ENCODE measurements around the gene HDAC1. TPM values are rescaled to one million over a fixed set of nuclear protein-coding genes. Genes with fewer than 3 reads are reported as not detected.
A peak's percentile ranks its signal among the peaks of the same experiment; 100 is the strongest.
"Not testable (repeated sequence)": the region's sequence is repeated elsewhere in the genome, so short reads cannot be mapped to it uniquely, and the experiment has no call there.

HDAC1 gene
- total RNA-seq, 3 donors from 2014 or later = 168 to 177 (median 173) TPM

DNA sequence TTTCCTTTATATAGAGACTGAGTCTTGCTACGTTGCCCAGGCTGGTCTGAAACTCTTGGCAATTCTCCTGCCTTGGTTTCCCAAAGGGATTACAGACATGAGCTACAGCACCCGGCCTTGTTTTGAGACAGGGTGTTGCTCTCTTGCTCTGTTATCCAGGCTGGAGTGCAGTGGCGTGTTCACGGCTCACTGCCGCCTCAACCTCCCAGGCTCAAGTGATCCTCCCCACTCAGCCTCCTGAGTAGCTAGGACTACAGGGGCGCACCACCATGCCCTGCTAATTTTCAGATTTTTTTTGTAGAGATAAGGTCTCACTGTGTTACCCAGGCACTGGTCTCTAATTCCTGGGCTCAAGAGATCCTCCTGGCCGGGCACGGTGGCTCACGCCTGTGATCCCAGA lies 26.0 kb upstream of the HDAC1 start:
- Mint-ChIP-seq H3K27me3 (ENCODE audit: low read depth) (no peaks in the 10 kb centered on the region), H3K4me1 (ENCODE audit: low read depth) (peaks cover 43% of the 10 kb centered on the region), H3K4me3 (no peak overlapping the region), H3K36me3 (ENCODE audit: insufficient read depth) (peaks cover 6% of the 10 kb centered on the region), H3K9me3 (no peaks in the 10 kb centered on the region)
- ATAC-seq (no peak), DNase-seq (no peak)

DNA sequence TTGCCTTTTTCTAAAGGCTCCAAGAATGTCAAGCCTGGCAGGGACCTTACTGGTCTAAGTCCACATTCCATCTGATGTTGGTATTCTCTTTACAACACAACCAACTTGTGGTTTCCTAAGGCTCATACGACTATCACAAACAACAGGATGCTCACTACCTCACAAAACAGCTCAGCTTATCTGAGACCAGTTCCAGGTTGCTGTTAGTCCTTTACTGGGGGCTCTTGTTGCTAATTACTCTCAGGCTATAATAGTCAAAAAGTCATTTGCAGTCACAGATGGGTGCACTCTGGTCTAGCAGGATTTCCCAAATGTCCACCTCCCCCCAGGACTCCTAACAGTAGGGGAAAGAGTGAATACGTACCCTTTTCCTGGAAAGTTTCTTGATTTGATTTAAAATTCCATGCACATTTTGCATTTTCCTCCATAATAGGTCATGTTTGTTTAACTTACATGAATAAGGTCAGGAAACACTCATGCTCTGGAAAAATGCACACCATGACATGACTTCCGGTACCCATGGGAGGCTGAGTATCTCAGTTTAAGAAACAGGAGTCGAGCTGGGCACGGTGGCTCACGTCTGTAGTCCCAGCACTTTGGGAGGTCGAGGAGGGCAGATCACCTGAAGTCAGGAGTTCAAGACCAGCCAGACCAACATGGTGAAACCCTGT lies 24.8 kb upstream of the HDAC1 start:
- DNase-seq = no peak
- H3K9me3 Mint-ChIP-seq = no peaks in the 10 kb centered on the region
- peak; percentile 24 to 34 for ATAC-seq

DNA sequence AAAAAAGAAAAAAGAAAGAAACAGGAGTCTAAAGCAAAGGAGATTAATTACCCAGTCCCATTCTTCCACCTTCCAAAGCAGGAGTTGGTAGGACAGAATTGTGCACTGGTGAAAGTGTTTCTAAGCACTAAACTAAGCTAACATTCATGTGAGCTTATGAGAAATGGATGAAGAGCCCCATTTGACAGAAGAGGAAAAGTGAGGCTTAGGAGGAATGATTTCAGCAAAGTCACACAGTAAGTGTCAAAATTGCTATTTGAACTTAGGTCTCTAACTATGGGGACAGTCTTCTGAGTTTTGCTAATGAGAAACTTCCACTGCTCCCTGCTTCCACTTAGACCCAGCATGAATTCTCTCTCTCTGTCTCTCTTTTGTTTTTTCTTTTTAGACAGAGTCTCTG lies 22.1 kb upstream of the HDAC1 start:
- H3K4me3 Mint-ChIP-seq = no peak overlapping the region
- H3K4me1 Mint-ChIP-seq (ENCODE audit: low read depth) = peaks cover 64% of the 10 kb centered on the region
- peaks cover 13% of the 10 kb centered on the region for H3K36me3 Mint-ChIP-seq (ENCODE audit: insufficient read depth)
- H3K9me3 Mint-ChIP-seq = no peaks in the 10 kb centered on the region
- ATAC-seq = no peak
- DNase-seq = no peak
- no peaks in the 10 kb centered on the region for H3K27me3 Mint-ChIP-seq (ENCODE audit: low read depth)

More for the DNA sequence above, 24.8 kb upstream of the HDAC1 start:
- Mint-ChIP-seq H3K36me3 (ENCODE audit: insufficient read depth) (peaks cover 6% of the 10 kb centered on the region), H3K4me1 (ENCODE audit: low read depth) (peaks cover 55% of the 10 kb centered on the region), H3K27me3 (ENCODE audit: low read depth) (no peaks in the 10 kb centered on the region), H3K4me3 (peak overlapping the region; percentile 63)

DNA sequence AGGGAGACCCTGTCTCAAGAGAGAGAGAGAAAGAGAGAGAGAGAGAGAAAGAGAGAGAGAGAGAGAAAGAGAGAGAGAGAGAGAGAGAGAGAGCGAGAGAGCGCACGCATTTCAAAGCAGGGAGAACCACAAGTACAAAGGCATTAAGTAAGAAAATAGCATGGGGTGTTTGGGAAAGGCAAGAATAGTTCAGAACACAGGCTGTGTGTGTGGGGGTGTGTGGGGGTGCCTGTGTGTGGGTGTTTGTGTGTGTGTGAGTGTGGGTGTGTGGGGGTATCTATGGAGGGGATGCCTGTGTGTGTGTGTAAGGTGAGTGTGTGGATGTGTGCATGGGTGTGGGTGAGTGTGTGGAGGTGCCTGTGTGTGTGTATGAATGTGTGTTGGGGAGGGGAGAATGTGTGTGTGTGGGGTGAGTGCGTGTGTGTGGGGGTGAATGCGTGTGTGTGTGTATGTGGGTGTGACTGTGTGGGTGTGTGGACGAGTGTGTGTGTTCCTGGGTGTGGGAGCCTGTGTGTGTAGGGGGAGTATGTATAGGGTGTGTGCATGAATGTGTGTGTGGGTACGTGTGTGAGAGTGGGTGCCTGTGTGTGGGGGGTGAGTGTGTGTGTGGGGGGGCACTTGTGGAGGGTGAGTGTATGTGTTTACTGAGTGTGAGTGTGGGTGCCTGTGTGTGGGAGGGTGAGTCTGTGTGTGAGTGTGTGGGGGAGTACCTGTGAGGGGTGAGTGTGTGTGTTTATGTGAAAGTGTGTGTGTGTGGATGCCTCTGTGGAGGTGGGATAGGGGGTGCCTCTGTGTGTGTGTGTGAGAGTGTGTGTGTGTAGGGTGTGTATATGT lies 19.1 kb upstream of the HDAC1 start:
- Mint-ChIP-seq H3K27me3 (ENCODE audit: low read depth) (no peaks in the 10 kb centered on the region), H3K36me3 (ENCODE audit: insufficient read depth) (peaks cover 11% of the 10 kb centered on the region), H3K9me3 (no peaks in the 10 kb centered on the region), H3K4me1 (ENCODE audit: low read depth) (peaks cover 55% of the 10 kb centered on the region), H3K4me3 (peak overlapping the region; percentile 67)
- peak; percentile 16 to 38 for ATAC-seq
- DNase-seq = peak; percentile 41

DNA sequence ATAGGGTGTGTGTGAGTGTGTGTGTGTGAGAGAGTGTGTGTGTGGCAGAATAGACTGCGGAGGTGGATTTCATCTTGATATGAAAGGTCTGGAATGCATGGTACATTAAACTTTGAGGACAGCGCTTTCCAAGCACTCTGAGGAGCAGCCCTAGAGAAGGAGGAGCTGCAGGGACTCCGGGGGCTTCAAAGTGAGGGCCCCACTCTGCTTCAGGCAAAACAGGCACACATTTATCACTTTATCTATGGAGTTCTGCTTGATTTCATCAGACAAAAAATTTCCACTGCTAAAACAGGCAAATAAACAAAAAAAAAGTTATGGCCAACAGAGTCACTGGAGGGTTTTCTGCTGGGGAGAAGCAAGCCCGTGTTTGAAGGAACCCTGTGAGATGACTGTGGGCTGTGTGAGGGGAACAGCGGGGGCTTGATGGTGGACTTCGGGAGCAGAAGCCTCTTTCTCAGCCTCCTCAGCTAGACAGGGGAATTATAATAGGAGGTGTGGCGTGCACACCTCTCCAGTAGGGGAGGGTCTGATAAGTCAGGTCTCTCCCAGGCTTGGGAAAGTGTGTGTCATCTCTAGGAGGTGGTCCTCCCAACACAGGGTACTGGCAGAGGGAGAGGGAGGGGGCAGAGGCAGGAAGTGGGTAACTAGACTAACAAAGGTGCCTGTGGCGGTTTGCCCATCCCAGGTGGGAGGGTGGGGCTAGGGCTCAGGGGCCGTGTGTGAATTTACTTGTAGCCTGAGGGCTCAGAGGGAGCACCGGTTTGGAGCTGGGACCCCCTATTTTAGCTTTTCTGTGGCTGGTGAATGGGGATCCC lies 18.3 kb upstream of the HDAC1 start:
- no peaks in the 10 kb centered on the region for H3K9me3 Mint-ChIP-seq
- ATAC-seq (peak; percentile 85 to 90), DNase-seq (peak; percentile 84)
- peaks cover 55% of the 10 kb centered on the region for H3K4me1 Mint-ChIP-seq (ENCODE audit: low read depth)
- peak overlapping the region; percentile 67 for H3K4me3 Mint-ChIP-seq
- peaks cover 13% of the 10 kb centered on the region for H3K36me3 Mint-ChIP-seq (ENCODE audit: insufficient read depth)
- H3K27me3 Mint-ChIP-seq (ENCODE audit: low read depth) = no peaks in the 10 kb centered on the region

DNA sequence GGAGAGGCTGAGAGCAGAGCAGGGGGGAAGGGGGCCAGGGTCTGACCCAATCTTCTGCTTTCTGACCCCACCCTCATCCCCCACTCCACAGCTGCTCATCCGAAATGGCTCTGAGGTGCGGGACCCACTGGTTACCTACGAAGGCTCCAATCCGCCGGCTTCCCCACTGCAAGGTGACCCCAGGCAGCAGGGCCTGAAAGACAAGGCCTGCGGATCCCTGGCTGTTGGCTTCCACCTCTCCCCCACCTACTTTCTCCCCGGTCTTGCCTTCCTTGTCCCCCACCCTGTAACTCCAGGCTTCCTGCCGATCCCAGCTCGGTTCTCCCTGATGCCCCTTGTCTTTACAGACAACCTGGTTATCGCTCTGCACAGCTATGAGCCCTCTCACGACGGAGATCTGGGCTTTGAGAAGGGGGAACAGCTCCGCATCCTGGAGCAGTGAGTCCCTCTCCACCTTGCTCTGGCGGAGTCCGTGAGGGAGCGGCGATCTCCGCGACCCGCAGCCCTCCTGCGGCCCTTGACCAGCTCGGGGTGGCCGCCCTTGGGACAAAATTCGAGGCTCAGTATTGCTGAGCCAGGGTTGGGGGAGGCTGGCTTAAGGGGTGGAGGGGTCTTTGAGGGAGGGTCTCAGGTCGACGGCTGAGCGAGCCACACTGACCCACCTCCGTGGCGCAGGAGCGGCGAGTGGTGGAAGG lies 17.1 kb upstream of the HDAC1 start:
- H3K27me3 Mint-ChIP-seq (ENCODE audit: low read depth) = no peaks in the 10 kb centered on the region
- H3K9me3 Mint-ChIP-seq = no peaks in the 10 kb centered on the region
- peak overlapping the region; percentile 38 for H3K4me3 Mint-ChIP-seq
- H3K36me3 Mint-ChIP-seq (ENCODE audit: insufficient read depth) = peaks cover 25% of the 10 kb centered on the region
- peaks cover 48% of the 10 kb centered on the region for H3K4me1 Mint-ChIP-seq (ENCODE audit: low read depth)
- DNase-seq = no peak
- ATAC-seq = no peak

DNA sequence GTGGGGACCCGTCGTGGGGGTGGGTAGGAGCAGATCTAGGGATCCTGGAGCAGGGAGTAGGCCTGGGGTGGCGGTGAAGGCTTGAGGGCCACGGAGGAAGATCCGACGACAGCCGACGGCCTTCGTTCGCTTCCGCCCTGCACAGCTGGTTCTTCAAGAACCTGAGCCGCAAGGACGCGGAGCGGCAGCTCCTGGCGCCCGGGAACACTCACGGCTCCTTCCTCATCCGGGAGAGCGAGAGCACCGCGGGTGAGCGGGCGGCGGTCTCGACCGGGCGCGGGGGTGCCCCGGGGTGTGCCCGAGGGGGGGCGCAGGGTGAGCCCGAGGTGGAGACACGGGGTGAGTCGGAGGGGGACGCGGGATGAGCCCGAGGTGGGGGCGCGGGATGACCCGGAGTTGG lies 16.5 kb upstream of the HDAC1 start:
- Mint-ChIP-seq H3K4me3 (no peak overlapping the region), H3K4me1 (ENCODE audit: low read depth) (peaks cover 46% of the 10 kb centered on the region)
- ATAC-seq = no peak

DNA sequence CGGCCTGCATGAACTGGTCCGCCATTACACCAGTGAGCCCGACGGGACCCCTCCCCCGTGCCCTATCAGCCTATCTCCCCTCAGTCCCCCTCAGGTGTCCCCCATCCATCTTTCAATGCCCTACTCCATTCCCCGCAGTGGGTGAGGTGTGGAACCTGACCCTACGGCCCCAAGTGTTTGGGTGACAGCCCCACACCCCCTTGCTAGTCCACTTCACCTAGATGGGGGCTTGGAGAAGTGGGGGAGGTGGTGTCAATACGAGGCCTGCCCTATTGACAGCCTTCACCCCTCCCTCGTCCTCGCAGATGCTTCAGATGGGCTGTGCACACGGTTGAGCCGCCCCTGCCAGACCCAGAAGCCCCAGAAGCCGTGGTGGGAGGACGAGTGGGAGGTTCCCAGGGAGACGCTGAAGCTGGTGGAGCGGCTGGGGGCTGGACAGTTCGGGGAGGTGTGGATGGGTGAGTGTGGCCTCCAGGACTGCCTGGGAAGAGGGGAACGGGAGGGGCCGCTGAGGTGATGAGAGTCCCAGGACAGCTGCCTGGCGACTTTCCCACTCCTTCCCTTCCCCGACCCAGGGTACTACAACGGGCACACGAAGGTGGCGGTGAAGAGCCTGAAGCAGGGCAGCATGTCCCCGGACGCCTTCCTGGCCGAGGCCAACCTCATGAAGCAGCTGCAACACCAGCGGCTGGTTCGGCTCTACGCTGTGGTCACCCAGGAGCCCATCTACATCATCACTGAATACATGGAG lies 15.7 kb upstream of the HDAC1 start:
- Mint-ChIP-seq H3K4me3 (no peak overlapping the region), H3K4me1 (ENCODE audit: low read depth) (peaks cover 42% of the 10 kb centered on the region), H3K9me3 (no peaks in the 10 kb centered on the region), H3K36me3 (ENCODE audit: insufficient read depth) (peaks cover 29% of the 10 kb centered on the region), H3K27me3 (ENCODE audit: low read depth) (no peaks in the 10 kb centered on the region)
- DNase-seq (no peak), ATAC-seq (no peak)

More for the DNA sequence above, 16.5 kb upstream of the HDAC1 start:
- peaks cover 29% of the 10 kb centered on the region for H3K36me3 Mint-ChIP-seq (ENCODE audit: insufficient read depth)
- no peak for DNase-seq
- H3K9me3 Mint-ChIP-seq = no peaks in the 10 kb centered on the region
- no peaks in the 10 kb centered on the region for H3K27me3 Mint-ChIP-seq (ENCODE audit: low read depth)

DNA sequence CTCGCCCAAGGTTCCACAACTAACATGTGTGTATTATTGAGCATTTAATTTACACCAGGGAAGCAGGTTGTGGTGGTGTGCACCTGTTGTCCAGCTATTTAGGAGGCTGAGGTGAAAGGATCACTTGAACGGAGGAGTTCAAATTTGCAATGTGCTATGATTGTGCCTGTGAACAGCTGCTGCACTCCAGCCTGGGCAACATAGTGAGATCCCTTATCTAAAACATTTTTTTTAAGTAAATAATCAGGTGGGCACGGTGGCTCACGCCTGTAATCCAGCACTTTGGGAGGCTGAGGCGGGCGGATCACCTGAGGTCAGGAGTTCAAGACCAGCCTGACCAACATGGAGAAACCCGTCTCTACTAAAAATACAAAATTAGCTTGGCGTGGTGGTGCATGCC lies 7.1 kb upstream of the HDAC1 start:
- not testable (repeated sequence) for DNase-seq; H3K27me3 Mint-ChIP-seq (ENCODE audit: low read depth); H3K9me3 Mint-ChIP-seq; H3K4me3 Mint-ChIP-seq; H3K4me1 Mint-ChIP-seq (ENCODE audit: low read depth); ATAC-seq
- H3K36me3 Mint-ChIP-seq (ENCODE audit: insufficient read depth) = peaks cover 15% of the 10 kb centered on the region

DNA sequence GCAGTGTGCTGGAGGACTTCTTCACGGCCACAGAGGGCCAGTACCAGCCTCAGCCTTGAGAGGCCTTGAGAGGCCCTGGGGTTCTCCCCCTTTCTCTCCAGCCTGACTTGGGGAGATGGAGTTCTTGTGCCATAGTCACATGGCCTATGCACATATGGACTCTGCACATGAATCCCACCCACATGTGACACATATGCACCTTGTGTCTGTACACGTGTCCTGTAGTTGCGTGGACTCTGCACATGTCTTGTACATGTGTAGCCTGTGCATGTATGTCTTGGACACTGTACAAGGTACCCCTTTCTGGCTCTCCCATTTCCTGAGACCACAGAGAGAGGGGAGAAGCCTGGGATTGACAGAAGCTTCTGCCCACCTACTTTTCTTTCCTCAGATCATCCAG lies 6.2 kb upstream of the HDAC1 start:
- H3K36me3 Mint-ChIP-seq (ENCODE audit: insufficient read depth) = peaks cover 11% of the 10 kb centered on the region
- ATAC-seq = no peak
- no peak overlapping the region for H3K4me3 Mint-ChIP-seq
- no peak for DNase-seq
- H3K27me3 Mint-ChIP-seq (ENCODE audit: low read depth) = no peaks in the 10 kb centered on the region
- H3K9me3 Mint-ChIP-seq = no peaks in the 10 kb centered on the region
- peaks cover 4% of the 10 kb centered on the region for H3K4me1 Mint-ChIP-seq (ENCODE audit: low read depth)

DNA sequence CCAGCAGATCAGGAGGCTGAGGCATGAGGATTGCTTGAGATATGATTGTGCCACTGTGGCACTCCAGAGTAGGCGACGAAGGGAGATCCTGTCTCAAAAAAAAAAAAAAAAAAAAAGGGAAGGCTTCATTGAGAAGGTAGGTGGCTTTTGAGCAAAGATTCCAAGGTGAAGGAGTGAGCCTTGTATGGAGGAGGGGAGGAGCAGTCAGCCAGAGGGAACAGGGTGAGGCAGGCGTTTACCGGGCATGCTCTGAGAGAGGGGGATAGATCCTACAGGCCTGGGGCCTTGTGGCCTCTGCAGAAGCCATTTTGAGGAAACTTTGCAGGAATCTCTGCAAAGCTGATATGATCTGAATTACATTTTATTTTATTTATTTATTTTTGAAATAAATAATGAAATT lies 5.1 kb upstream of the HDAC1 start:
- Mint-ChIP-seq H3K36me3 (ENCODE audit: insufficient read depth) (peaks cover 11% of the 10 kb centered on the region), H3K4me1 (ENCODE audit: low read depth) (peaks cover 12% of the 10 kb centered on the region), H3K27me3 (ENCODE audit: low read depth) (no peaks in the 10 kb centered on the region), H3K4me3 (no peak overlapping the region), H3K9me3 (no peaks in the 10 kb centered on the region)
- DNase-seq = no peak
- no peak for ATAC-seq

DNA sequence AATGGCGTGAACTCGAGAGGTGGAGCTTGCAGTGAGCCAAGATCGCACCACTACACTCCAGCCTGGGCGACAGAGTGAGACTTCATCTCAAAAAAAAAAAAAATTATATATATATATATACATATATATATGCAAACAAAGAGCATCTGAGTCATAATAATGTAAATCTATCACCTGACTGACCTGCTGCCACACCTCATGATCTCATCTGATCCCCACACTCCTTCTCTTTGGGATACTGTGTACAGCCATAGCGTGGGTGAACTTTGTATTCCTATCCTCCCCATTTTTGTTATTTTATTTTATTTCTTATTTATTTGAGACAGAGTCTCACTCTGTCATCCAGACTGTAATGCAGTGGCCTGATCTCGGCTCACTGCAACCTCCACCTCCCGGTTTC lies 2.6 kb upstream of the HDAC1 start:
- H3K4me1 Mint-ChIP-seq (ENCODE audit: low read depth) = peaks cover 24% of the 10 kb centered on the region
- no peak overlapping the region for H3K4me3 Mint-ChIP-seq
- H3K27me3 Mint-ChIP-seq (ENCODE audit: low read depth) = no peaks in the 10 kb centered on the region
- H3K9me3 Mint-ChIP-seq = no peaks in the 10 kb centered on the region
- peaks cover 11% of the 10 kb centered on the region for H3K36me3 Mint-ChIP-seq (ENCODE audit: insufficient read depth)
- DNase-seq = no peak
- no peak for ATAC-seq

DNA sequence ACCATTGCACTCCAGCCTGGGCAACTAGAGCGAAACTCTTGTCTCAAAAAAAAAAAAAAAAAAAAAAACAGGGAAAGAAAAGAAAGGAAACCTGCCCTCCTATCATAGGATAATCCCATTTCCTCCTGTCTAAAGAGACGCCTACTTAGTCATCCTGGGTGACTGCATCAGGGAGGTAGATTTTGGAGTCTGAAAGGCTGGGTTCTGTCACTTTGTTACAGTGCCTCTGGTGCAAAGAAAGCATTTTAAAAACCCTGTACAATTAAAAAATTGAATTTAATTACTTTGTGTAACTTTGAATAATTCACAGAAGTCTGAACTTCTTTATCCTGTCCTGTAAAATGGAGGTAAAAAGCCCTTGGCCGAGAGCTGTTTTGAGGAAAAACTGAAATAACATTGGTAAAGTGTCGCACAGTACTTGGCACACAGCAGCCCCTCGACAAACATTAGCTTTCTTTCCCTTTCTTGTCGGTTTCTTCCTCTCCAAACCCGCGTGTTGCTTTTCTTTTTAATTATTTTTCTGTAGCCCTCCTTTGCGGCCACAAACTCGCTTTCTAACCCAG lies 657 bp upstream of the HDAC1 start:
- peaks cover 12% of the 10 kb centered on the region for H3K36me3 Mint-ChIP-seq (ENCODE audit: insufficient read depth)
- H3K27me3 Mint-ChIP-seq (ENCODE audit: low read depth) = no peaks in the 10 kb centered on the region
- H3K9me3 Mint-ChIP-seq = no peaks in the 10 kb centered on the region
- no peak for DNase-seq
- peaks cover 42% of the 10 kb centered on the region for H3K4me1 Mint-ChIP-seq (ENCODE audit: low read depth)
- H3K4me3 Mint-ChIP-seq = peak overlapping the region; percentile 96
- ATAC-seq = no peak

All from activated T-cell treated with anti-CD3 and anti-CD28 coated beads, Interleukin-2, amount 50 U/mL, for 4 hours (primary cell).